ENCODE results near the gene FBXO28.

Gene FBXO28, protein sequence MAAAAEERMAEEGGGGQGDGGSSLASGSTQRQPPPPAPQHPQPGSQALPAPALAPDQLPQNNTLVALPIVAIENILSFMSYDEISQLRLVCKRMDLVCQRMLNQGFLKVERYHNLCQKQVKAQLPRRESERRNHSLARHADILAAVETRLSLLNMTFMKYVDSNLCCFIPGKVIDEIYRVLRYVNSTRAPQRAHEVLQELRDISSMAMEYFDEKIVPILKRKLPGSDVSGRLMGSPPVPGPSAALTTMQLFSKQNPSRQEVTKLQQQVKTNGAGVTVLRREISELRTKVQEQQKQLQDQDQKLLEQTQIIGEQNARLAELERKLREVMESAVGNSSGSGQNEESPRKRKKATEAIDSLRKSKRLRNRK

DNA sequence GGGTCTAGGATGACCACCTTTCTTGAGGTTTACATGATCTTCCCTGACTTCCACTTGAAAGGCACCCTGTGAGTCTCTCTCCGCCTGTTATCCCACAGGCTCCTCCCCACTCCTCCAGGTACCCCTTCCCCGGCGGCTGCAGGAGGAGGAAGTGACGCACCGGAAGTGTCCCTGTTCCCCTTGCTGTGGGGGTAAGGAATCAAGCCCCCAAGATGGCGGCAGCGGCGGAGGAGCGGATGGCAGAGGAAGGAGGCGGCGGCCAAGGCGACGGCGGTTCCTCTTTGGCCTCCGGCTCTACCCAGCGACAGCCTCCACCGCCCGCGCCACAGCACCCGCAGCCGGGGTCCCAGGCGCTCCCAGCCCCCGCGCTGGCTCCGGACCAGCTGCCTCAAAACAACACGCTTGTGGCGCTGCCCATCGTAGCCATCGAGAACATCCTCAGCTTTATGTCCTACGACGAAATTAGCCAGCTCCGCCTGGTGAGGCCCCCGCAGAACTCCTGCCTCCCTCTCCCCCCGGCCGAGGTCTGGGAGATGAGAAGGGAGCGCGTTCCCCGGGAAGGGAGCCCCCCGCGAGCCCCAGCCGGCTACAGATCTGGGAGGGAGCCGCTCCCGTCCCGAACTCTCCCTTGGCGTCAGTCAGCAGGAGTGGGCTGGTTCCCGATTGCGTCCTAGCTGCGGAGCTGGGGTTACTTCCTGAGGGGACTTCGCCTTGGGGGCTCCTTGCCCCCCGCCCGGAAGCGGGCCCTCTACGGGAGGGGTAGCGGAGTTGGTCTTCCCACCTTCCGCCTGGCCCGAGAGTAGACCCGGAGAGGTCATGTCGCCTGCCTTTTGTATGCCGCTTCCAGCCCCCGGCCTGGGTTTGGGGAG is at the start of gene FBXO28:
FBXO28 (plus strand) TSS at position 194 of the 869 bp plus-strand sequence; CDS start at position 213, 19 bp downstream.
- peak; percentile 94 for DNase-seq (ENCODE audit: low spot score)

DNA sequence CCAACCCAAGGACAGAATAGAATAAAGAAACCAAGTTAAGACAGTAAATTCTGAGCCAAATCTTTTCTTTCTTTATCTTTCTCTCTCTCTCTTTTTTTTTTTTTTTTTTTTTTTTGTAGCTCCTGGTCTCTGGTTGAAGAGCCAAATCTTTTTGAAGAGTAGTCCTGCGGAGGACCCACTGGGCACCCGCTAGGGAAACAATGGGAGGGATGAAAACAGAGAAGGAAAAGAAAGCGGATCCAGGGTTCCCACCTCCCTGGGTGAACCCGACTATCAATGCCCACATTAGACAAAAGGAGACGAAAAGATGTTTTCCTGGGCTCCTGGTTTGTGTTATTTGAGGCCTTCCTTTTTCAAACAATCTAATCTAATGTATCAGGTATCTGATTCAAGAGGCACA is 49.8 kb upstream of the FBXO28 start:
- DNase-seq (ENCODE audit: low spot score) = no peak

- DNase-seq (ENCODE audit: low spot score) = peak; percentile 77
Observed at GRCh38 chr1:224065455-224065854, 48.5 kb upstream of the FBXO28 start.

DNA sequence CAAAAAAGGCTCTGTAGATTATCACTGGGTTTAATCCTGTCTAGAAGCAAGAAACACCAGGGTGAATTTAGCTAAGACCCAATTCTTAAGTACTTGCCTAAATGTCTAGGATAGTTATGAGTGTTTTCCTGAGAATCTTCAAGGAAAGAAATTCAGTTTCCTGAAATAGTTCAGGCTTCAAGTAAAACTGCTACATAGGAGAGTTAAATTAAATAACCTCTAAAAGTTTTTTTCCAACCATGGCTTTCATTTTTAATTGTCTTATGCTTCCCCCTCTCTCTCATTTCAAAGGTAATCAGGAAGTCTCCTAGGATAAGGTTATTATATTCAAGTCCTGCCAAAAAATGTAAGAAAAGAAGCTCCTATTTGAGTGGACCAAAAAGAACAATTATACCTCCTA is 46.7 kb upstream of the FBXO28 start:
- DNase-seq (ENCODE audit: low spot score) = no peak

GRCh38 chr1:224067621-224068457 is 46.1 kb upstream of the FBXO28 start:
- peak; percentile 16 for DNase-seq (ENCODE audit: low spot score)

DNA sequence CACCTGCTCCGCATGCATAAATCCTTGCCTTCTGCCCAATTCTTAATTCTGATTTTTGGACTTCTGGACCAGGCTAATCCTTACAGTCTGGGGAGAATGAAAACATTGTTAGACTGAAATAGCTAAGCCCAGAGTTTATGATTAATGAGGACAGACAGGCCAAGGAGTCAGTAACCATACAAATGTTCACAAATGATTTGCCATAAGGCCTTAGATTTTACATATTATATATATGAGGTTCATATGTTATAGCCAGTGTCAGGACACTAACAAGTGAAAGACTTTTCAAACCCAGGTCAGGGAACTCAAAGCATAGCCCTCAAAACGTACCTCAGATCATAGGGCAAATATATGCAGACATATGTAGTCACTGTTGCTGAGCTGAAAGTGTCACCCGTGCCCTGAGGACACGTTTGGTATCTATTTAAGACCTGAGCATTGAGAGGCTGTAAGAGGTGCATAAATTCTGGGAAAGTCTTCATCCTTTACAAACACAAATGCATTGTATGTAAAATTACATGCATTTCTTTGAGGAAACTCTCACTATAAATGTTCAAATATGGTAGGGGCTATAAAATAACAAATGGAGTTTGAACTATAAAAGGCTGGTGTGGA is 45.3 kb upstream of the FBXO28 start:
- DNase-seq (ENCODE audit: low spot score) = no peak

DNA sequence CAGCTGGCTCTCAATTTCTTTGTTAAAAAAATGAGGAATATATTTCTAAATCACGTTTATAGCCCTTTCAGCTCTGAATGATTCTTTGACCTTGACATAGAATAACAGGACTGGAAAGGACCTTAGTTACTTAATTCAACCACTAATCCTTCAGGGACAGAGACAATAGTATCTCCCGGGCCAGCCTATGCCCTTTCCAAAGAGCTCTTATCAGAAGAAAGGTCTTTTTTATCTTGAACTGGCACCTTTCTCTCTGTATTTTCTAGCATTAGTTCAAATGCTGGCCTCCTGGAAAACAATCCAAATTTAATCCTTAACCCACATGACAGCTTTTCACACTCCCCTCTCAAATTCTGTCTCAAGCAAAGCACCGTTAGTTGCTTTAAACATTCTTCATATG is 44.8 kb upstream of the FBXO28 start:
- no peak for DNase-seq (ENCODE audit: low spot score)

- DNase-seq (ENCODE audit: low spot score) = no peak
Observed at GRCh38 chr1:224070521-224070920, 43.4 kb upstream of the FBXO28 start.

DNA sequence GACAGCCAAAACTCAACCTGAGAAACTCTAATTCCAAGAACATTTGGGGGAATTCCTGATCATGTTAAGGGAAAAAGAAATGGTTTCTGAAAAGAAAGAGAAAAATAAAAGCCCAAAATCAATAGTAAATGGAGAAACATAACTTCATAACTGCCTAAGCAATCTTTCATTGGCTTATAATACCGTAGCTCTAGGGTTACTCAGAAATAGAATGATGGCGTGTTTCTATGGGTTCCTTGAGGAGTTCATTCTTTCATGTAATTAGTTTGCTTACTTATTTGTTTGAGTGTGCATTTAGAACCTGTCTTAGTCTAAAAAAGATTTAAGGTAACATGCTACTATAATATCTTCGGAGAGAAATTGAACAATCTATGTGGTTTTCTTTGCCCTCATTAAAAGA is 37.5 kb upstream of the FBXO28 start:
- no peak for DNase-seq (ENCODE audit: low spot score)

GRCh38 chr1:224079644-224080043 is 34.3 kb upstream of the FBXO28 start:
- peak; percentile 48 for DNase-seq (ENCODE audit: low spot score)

DNA sequence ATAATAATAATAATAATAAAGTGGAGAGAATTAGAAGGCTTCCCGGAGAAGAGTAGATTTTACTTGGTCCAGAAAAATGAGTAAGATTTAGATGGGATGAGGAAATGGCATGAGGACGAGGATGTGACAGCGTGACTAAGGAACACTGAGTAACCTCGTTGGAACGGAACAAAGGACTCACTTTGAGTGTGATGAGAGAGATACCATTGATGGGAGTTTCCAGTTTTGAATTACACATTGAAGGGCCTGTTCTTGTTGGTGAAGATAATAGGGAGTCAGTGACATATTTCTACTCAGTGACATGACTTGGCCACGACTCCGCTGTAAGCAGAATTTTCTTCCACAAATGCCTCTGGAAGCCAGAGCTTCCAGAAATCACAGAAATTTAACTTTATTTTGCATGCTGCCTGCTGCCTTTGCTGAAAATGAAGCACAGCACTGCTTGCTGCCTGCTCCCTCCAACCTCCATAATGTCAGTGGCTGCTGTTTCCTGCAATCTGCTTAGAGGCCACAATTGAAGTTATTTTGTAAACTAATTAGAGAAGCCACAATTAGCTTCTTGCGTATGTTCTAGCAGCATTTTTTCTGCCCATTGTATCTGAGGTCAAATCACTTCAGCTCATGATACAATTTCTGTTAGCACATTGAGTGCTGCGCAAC is 33.7 kb upstream of the FBXO28 start:
- peak; percentile 32 for DNase-seq (ENCODE audit: low spot score)

GRCh38 chr1:224081604-224082003 is 32.3 kb upstream of the FBXO28 start:
- DNase-seq (ENCODE audit: low spot score) = no peak

DNA sequence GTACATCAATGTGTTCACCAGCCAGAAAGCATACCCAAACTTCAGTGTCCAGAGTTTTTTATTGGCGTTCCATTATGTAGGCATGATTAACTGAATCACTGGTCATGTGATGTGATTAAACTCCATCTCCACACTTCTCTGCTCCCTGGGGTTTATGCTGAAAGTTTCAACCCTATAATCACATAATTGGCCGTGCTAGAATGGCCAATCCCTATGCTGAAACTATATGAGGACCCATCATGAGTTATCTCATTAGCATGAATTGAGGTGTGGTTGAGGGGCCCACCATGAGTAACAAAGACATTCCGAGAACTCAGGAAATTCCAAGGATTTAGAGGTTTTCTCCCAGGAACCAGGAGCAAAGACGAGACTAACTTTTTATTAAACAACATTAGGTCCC is 31.8 kb upstream of the FBXO28 start:
- DNase-seq (ENCODE audit: low spot score) = no peak

DNA sequence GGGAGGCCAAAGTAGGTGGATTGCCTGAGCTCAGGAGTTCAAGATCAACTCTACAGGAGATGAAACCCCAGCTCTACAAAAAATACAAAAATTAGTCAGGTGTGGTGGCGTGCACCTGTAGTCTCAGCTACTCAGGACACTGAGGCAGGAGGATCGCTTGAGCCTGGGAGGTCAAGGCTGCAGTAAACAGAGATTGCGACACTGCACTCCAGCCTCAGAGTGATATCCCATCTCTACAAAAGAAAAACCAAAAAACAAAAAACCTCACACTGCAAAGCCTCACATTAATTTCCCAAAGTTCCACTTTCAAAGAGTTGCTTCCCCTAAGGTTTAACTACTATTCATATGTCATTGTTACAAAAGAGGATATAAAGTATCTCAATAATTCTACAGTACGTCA is 29.0 kb upstream of the FBXO28 start:
- DNase-seq (ENCODE audit: low spot score) = no peak

- no peak for DNase-seq (ENCODE audit: low spot score)
Observed at GRCh38 chr1:224085421-224086108, 28.3 kb upstream of the FBXO28 start.

- DNase-seq (ENCODE audit: low spot score) = no peak
Observed at GRCh38 chr1:224087286-224087794, 26.6 kb upstream of the FBXO28 start.

GRCh38 chr1:224089583-224089982 is 24.3 kb upstream of the FBXO28 start:
- no peak for DNase-seq (ENCODE audit: low spot score)

DNA sequence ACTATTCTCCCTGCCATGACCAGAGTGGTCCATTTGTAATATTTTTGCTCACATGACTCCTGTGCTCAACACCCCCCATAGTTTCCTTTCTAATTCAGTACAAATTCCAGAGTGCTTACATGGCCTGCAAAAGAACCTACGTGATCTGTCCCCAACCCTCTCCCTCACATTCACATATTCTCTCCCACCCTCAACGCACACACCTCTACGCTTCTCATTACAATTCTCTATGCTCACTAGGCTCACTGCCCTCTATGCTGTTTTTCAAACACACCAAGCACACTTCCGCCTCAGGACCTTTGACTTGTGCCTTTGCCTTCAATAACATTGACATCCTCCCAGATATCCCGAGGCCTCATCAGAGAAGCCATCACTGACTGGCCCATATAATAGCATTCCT is 23.8 kb upstream of the FBXO28 start:
- no peak for DNase-seq (ENCODE audit: low spot score)

DNA sequence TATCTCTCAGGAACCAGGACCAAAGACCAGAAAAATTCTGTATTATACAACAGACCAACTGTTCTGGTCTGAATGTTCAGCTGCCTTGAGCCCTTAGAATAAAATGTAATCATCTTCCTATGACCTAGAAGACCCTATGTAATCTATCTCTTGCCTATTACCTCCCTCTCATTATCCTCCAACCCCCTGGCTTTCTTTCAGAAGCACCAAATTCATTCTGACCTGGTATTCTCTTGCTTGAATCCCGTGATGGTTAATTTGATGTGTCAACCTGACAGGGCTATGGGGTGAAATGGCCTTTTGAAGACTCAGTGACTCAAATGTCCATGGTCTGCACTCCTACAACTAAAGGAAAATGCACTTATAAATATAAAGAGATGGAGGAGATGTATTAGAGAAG is 21.8 kb upstream of the FBXO28 start:
- no peak for DNase-seq (ENCODE audit: low spot score)

GRCh38 chr1:224092601-224093000 is 21.3 kb upstream of the FBXO28 start:
- DNase-seq (ENCODE audit: low spot score) = no peak

GRCh38 chr1:224095339-224095738 is 18.6 kb upstream of the FBXO28 start:
- no peak for DNase-seq (ENCODE audit: low spot score)
